IMR-90 (cell line): ENCODE measurements around the gene GCK. TPM values are rescaled to one million over a fixed set of nuclear protein-coding genes. Genes with fewer than 3 reads are reported as not detected.

Source experiments
- ATAC-seq: fragments of 200-7000 bp; cut with Tn5 transposase; 2 replicates; pipeline ENCODE4 v1.9.1; 2020; ENCODE audit warnings: low read depth, mild to moderate bottlenecking, moderate library complexity
- BruUV-seq: library from RNA; stranded (reverse); fragments of 400-500 nt; replicated peaks from 2 replicates; lab custom pipeline; 2021; lab: Mats Ljungman, UMichigan
- CTCF ChIA-PET: fragments of 300-600 bp; formaldehyde crosslinking; extraction: SDS; loops from one replicate; lab custom pipeline; 2021; ENCODE audit warnings: antibody characterized with exemption; lab: Yijun Ruan, JAX
- POLR2A ChIA-PET: fragments of 300-600 bp; sonication (Branson Sonifier 250); formaldehyde crosslinking; loops from one replicate; lab custom pipeline; 2022; ENCODE audit warnings: antibody characterized with exemption; ENCODE audit not compliant: unreplicated experiment; lab: Charles Lee
- DNase-seq: peaks from one replicate; pipeline ENCODE4 v3.0.0; 2013
- H2AFZ ChIP-seq: replicated peaks from 2 replicates; pipeline ENCODE3; 2013; ENCODE audit warnings: low read length, mild to moderate bottlenecking; ENCODE audit not compliant: poor library complexity
- H2AK5ac ChIP-seq: 2 replicates; pipeline ENCODE4 v1.6.1; 2013; ENCODE audit warnings: low read depth, low read length, inconsistent platforms
- H2AK9ac ChIP-seq: replicated peaks from 2 replicates; pipeline ENCODE3; 2013; ENCODE audit warnings: mild to moderate bottlenecking, low read depth, low read length, moderate library complexity; ENCODE audit not compliant: poor library complexity
- H2BK120ac ChIP-seq: 2 replicates; pipeline ENCODE4 v1.6.1; 2013; ENCODE audit warnings: low read depth, low read length, inconsistent platforms
- H2BK15ac ChIP-seq: 3 replicates; pipeline ENCODE4 v1.6.1; 2013; ENCODE audit warnings: low read depth, low read length, inconsistent platforms
- H2BK20ac ChIP-seq: 2 replicates; pipeline ENCODE4 v1.6.1; 2013; ENCODE audit warnings: low read depth, mild to moderate bottlenecking, inconsistent platforms, low read length, moderate library complexity
- H2BK5ac ChIP-seq: 2 replicates; pipeline ENCODE4 v1.6.1; 2013; ENCODE audit warnings: mild to moderate bottlenecking, low read depth, low read length, inconsistent platforms; ENCODE audit not compliant: poor library complexity, severe bottlenecking
- H3K14ac ChIP-seq: replicated peaks from 2 replicates; pipeline ENCODE4 v1.6.1; 2013; ENCODE audit warnings: low read depth, low read length, inconsistent platforms
- H3K18ac ChIP-seq: 2 replicates; pipeline ENCODE4 v1.6.1; 2013; ENCODE audit warnings: low read depth, low read length, control low read depth
- H3K23ac ChIP-seq: 2 replicates; pipeline ENCODE4 v1.6.1; 2013; ENCODE audit warnings: low read depth, low read length, inconsistent platforms
- H3K27ac ChIP-seq: 2 replicates; pipeline ENCODE4 v1.5.1; 2013; ENCODE audit warnings: mild to moderate bottlenecking, control low read depth, low read length; ENCODE audit not compliant: insufficient read depth
- H3K27me3 ChIP-seq: 2 replicates; pipeline ENCODE4 v1.6.1; 2013; ENCODE audit warnings: low read length; ENCODE audit not compliant: control insufficient read depth, insufficient read depth
- H3K36me3 ChIP-seq: 2 replicates; pipeline ENCODE4 v1.6.1; 2013; ENCODE audit warnings: low read length, mixed read lengths; ENCODE audit not compliant: control insufficient read depth, insufficient read depth
- H3K4ac ChIP-seq: 2 replicates; pipeline ENCODE4 v1.6.1; 2013; ENCODE audit warnings: low read depth, low read length, inconsistent platforms
- H3K4me1 ChIP-seq: 2 replicates; pipeline ENCODE4 v1.6.1; 2013; ENCODE audit warnings: low read length, mixed read lengths; ENCODE audit not compliant: control insufficient read depth, insufficient read depth
- H3K4me2 ChIP-seq: 2 replicates; pipeline ENCODE4 v1.6.1; 2013; ENCODE audit warnings: low read depth, mild to moderate bottlenecking, control low read depth, low read length, moderate library complexity
- H3K4me3 ChIP-seq: 2 replicates; pipeline ENCODE4 v1.5.1; 2013; ENCODE audit warnings: low read depth, mild to moderate bottlenecking, control low read depth, low read length, moderate library complexity; ENCODE audit not compliant: insufficient read depth
- H3K56ac ChIP-seq: 2 replicates; pipeline ENCODE4 v1.6.1; 2013; ENCODE audit warnings: low read length, inconsistent platforms; ENCODE audit not compliant: insufficient read depth; ENCODE audit errors: extremely low read depth
- H3K79me1 ChIP-seq, 2 experiments: 2 replicates each; pipeline ENCODE4 v1.6.1; 2013; ENCODE audit warnings: low read length in 2 of 2, inconsistent platforms in 1 of 2, low read depth in 1 of 2
- H3K9ac ChIP-seq: 2 replicates; pipeline ENCODE4 v1.6.1; 2013; ENCODE audit warnings: low read depth, low read length, control low read depth
- H3K9me1 ChIP-seq: 2 replicates; pipeline ENCODE4 v1.6.1; 2013; ENCODE audit warnings: low read length, inconsistent platforms; ENCODE audit not compliant: insufficient read depth
- H3K9me3 ChIP-seq: 2 replicates; pipeline ENCODE4 v1.6.1; 2013; ENCODE audit warnings: low read length; ENCODE audit not compliant: control insufficient read depth, insufficient read depth
- H4K20me1 ChIP-seq: 2 replicates; pipeline ENCODE4 v1.6.1; 2013; ENCODE audit warnings: low read length, inconsistent platforms; ENCODE audit not compliant: insufficient read depth
- H4K5ac ChIP-seq: 2 replicates; pipeline ENCODE4 v1.6.1; 2013; ENCODE audit warnings: mild to moderate bottlenecking, low read depth, low read length, control low read depth
- H4K8ac ChIP-seq, 2 experiments: 2 replicates each; pipeline ENCODE4 v1.6.1; 2013; ENCODE audit warnings: low read depth in 2 of 2, low read length in 2 of 2, control low read depth in 1 of 2, inconsistent platforms in 1 of 2
- H4K91ac ChIP-seq: 2 replicates; pipeline ENCODE4 v1.6.1; 2013; ENCODE audit warnings: low read depth, low read length, inconsistent platforms; ENCODE audit not compliant: insufficient read depth
- BHLHE40 ChIP-seq: fragments of 150-350 bp; IDR thresholded peaks from 2 replicates; pipeline ENCODE4 v1.6.1; 2016; ENCODE audit warnings: mild to moderate bottlenecking, low read depth, low read length
- CEBPB ChIP-seq: IDR thresholded peaks from 2 replicates; pipeline ENCODE4 v1.6.1; 2012; ENCODE audit warnings: low read depth, low read length, improper control_type of control experiment
- CHD1 ChIP-seq: IDR thresholded peaks from 2 replicates; pipeline ENCODE4 v1.6.1; 2012; ENCODE audit warnings: low read depth, low read length, improper control_type of control experiment
- ELK1 ChIP-seq: fragments of 150-350 bp; IDR thresholded peaks from 2 replicates; pipeline ENCODE4 v1.6.1; 2016; ENCODE audit warnings: low read depth, mild to moderate bottlenecking, low read length, moderate library complexity, borderline replicate concordance
- FOS ChIP-seq: fragments of 150-350 bp; IDR thresholded peaks from 2 replicates; pipeline ENCODE4 v1.6.1; 2016; ENCODE audit warnings: low read depth, low read length
- MAFK ChIP-seq: IDR thresholded peaks from 2 replicates; pipeline ENCODE4 v1.6.1; 2012; ENCODE audit warnings: low read depth, low read length, improper control_type of control experiment
- MAZ ChIP-seq: IDR thresholded peaks from 2 replicates; pipeline ENCODE4 v1.6.1; 2012; ENCODE audit warnings: low read depth, mild to moderate bottlenecking, low read length, improper control_type of control experiment, moderate library complexity, borderline replicate concordance
- MXI1 ChIP-seq: IDR thresholded peaks from 2 replicates; pipeline ENCODE4 v1.6.1; 2012; ENCODE audit warnings: low read depth, mild to moderate bottlenecking, low read length, moderate library complexity, borderline replicate concordance
- NFE2L2 ChIP-seq: fragments of 150-350 bp; IDR thresholded peaks from 2 replicates; pipeline ENCODE4 v1.6.1; 2016; ENCODE audit warnings: low read depth, mild to moderate bottlenecking, low read length
- POLR2A ChIP-seq: IDR thresholded peaks from 2 replicates; pipeline ENCODE4 v1.6.1; 2012; ENCODE audit warnings: mild to moderate bottlenecking, low read depth, low read length
- RAD21 ChIP-seq: IDR thresholded peaks from 2 replicates; pipeline ENCODE4 v1.6.1; 2012; ENCODE audit warnings: low read length, improper control_type of control experiment
- RCOR1 ChIP-seq: IDR thresholded peaks from 2 replicates; pipeline ENCODE4 v1.6.1; 2012; ENCODE audit warnings: mild to moderate bottlenecking, low read length, improper control_type of control experiment; ENCODE audit not compliant: insufficient replicate concordance
- RFX5 ChIP-seq: IDR thresholded peaks from 2 replicates; pipeline ENCODE4 v1.8.0; 2012; ENCODE audit warnings: low read depth, mild to moderate bottlenecking, low read length, moderate library complexity
- SMC3 ChIP-seq: fragments of 150-350 bp; IDR thresholded peaks from 2 replicates; pipeline ENCODE4 v1.6.1; 2016; ENCODE audit warnings: low read depth, mild to moderate bottlenecking, antibody characterized with exemption, low read length, moderate library complexity
- WGBS, 2 experiments: methylation state at CpG; one replicate each; pipeline versions ENCODE4 v1.1.5 to v1.1.7; 2013; ENCODE audit warnings: missing lambda C conversion rate in 2 of 2; ENCODE audit not compliant: insufficient read length in 1 of 2; ENCODE audit errors: extremely low coverage in 2 of 2; 5-methylcytosine and 5-hydroxymethylcytosine counted together
- dilution Hi-C: fragments of 300-500 bp; cut with HindIII; formaldehyde crosslinking; loops from one replicate; pipeline ENCODE4 v1.14.3; 2018; ENCODE audit warnings: low sequenced_read_pairs; ENCODE audit not compliant: unreplicated experiment
- in situ Hi-C: fragments of 300-500 bp; cut with MboI; formaldehyde crosslinking; loops from 3 replicates; pipeline ENCODE4 v1.14.3; 2019; ENCODE audit warnings: low sequenced_read_pairs, inconsistent platforms, mixed read lengths
- intact Hi-C: fragments of 100-400 bp; cut with micrococcal nuclease; formaldehyde crosslinking; loops from 2 replicates; pipeline ENCODE4 v1.10.0; 2022
- polyA plus RNA-seq, 3 experiments: library from polyadenylated mRNA; depleted of rRNA; stranded (reverse); fragments of >200 nt; gene quantifications; 2 replicates each; pipeline ENCODE4 v1.2.3, GENCODE V29; 2012; ENCODE audit warnings: low replicate concordance in 1 of 3
- total RNA-seq: library from RNA; depleted of rRNA; stranded (reverse); fragments of >200 nt; gene quantifications from 2 replicates; pipeline ENCODE4 v1.2.3, GENCODE V29; 2012
- TF ChIP-seq, protein P1 (sequence below): fragments of 150-350 bp; IDR thresholded peaks from 2 replicates; pipeline ENCODE4 v1.6.1; 2017; ENCODE audit warnings: mild to moderate bottlenecking, antibody characterized with exemption, low read length, low read depth
- TF ChIP-seq, protein P2 (sequence below): conservative IDR thresholded peaks from 2 replicates; pipeline ENCODE4 v1.5.1; 2012; ENCODE audit warnings: mild to moderate bottlenecking, low read depth, low read length, improper control_type of control experiment

GCK gene
- total and polyA plus RNA-seq, 2 of the 4 experiments (the other 2 are of a cell fraction) = 0.14 to 0.18 TPM

DNA sequence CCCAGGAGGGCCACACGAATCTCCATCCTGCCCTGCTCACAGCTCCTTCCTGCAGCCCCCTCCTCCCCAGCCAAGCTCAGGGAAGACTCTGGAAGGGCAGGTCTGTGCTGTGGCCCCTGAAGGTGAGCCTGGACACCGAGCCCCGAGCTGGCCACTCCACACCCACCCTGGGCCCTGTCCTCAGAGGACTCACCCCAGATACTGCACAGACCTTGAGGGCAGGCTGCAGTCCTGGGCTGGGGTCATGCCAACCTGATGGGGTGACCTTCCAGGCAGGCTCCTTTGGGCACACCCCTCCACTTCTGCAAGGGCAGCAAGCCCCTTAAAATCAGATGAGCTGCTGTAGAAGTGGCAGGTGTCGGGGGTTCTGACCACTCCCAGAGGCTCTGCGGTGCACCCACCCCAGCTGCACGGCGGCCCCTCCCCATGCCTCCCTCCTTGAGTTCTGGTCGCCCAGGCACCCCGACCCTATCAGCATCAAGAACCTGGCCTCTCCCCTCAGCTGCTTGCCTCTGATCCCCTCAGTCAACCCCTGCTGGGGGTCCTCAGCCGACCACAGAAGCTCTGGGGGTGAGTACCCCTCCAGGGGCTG is 35.8 kb upstream of the GCK start:
- H3K4me3 ChIP-seq = no peak overlapping the region
- no CpG with 5 or more reads among the region's 10 CpGs for WGBS, 2 experiments
- DNase-seq (no peak), ATAC-seq (no peak)
- H2BK120ac ChIP-seq = no peak overlapping the region
- H3K56ac ChIP-seq = no peak overlapping the region
- H3K14ac ChIP-seq = no peak overlapping the region
- H2AK5ac ChIP-seq = no peak overlapping the region
- H3K9ac ChIP-seq = no peak overlapping the region
- no peaks in the 10 kb centered on the region for H3K4me1 ChIP-seq
- no peak overlapping the region for H3K4ac ChIP-seq
- no peak overlapping the region for H2BK15ac ChIP-seq
- peaks cover 53% of the 10 kb centered on the region for H3K27me3 ChIP-seq
- BruUV-seq = no TSS peak
- no peaks in the 10 kb centered on the region for H3K9me3 ChIP-seq
- no peak overlapping the region for H2BK20ac ChIP-seq
- H3K36me3 ChIP-seq = no peaks in the 10 kb centered on the region
- no peak overlapping the region for H4K5ac ChIP-seq
- intact Hi-C loops = no loop called here
- TF ChIP-seq, protein P1, sequence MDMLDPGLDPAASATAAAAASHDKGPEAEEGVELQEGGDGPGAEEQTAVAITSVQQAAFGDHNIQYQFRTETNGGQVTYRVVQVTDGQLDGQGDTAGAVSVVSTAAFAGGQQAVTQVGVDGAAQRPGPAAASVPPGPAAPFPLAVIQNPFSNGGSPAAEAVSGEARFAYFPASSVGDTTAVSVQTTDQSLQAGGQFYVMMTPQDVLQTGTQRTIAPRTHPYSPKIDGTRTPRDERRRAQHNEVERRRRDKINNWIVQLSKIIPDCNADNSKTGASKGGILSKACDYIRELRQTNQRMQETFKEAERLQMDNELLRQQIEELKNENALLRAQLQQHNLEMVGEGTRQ = no peak
- TF ChIP-seq NFE2L2 = no peak
- no peak for TF ChIP-seq RCOR1
- TF ChIP-seq MXI1 = no peak
- TF ChIP-seq MAFK = no peak
- TF ChIP-seq BHLHE40 = no peak
- TF ChIP-seq CHD1 = no peak
- no peak for TF ChIP-seq RFX5
- no peak for TF ChIP-seq MAZ
- TF ChIP-seq ELK1 = no peak
- no peak for TF ChIP-seq SMC3
- no peak for TF ChIP-seq RAD21
- no peak for TF ChIP-seq CEBPB
- TF ChIP-seq, protein P2, sequence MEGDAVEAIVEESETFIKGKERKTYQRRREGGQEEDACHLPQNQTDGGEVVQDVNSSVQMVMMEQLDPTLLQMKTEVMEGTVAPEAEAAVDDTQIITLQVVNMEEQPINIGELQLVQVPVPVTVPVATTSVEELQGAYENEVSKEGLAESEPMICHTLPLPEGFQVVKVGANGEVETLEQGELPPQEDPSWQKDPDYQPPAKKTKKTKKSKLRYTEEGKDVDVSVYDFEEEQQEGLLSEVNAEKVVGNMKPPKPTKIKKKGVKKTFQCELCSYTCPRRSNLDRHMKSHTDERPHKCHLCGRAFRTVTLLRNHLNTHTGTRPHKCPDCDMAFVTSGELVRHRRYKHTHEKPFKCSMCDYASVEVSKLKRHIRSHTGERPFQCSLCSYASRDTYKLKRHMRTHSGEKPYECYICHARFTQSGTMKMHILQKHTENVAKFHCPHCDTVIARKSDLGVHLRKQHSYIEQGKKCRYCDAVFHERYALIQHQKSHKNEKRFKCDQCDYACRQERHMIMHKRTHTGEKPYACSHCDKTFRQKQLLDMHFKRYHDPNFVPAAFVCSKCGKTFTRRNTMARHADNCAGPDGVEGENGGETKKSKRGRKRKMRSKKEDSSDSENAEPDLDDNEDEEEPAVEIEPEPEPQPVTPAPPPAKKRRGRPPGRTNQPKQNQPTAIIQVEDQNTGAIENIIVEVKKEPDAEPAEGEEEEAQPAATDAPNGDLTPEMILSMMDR = no peak
- no peak for TF ChIP-seq POLR2A
- no peak for TF ChIP-seq FOS
- no peak overlapping the region for H2AFZ ChIP-seq
- H3K27ac ChIP-seq = no peak overlapping the region
- in situ Hi-C loops = no loop called here
- dilution Hi-C loops = no loop called here
- no peaks in the 10 kb centered on the region for H4K20me1 ChIP-seq
- H3K79me1 ChIP-seq = no peaks in the 10 kb centered on the region
- H3K9me1 ChIP-seq = no peaks in the 10 kb centered on the region
- H3K18ac ChIP-seq = no peak overlapping the region
- CTCF ChIA-PET = no interaction called here
- H4K8ac ChIP-seq = no peak overlapping the region
- no peak overlapping the region for H2AK9ac ChIP-seq
- POLR2A ChIA-PET = no interaction called here
- no peak overlapping the region for H3K23ac ChIP-seq
- no peak overlapping the region for H2BK5ac ChIP-seq
- no peak overlapping the region for H3K4me2 ChIP-seq
- H4K91ac ChIP-seq = no peak overlapping the region
